Measurements from ENCODE around the gene VSNL1. TPM values are rescaled to one million over a fixed set of nuclear protein-coding genes. Genes with fewer than 3 reads are reported as not detected.

Gene VSNL1
- total RNA-seq, 1 experiment from 2014 or later, result 9.9 TPM

DNA sequence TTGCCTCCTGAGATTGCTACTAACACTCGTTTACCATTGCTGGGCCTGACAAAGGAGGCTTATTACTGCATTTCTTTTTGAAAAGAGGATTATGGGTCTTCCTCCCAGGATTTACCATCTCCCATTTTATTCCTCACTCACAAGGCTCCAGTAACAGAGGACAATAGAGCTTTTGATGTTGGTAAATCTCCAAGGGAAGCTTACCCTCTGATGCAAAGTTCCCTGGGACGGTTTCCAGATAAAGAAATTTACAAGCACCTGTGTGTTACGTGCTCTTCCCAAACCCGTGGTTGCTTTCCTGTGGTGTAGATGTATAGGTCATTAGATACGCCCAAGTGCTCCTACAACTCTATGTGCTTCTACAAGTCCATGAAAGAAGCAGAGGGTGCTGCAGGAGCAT is 17.1 kb downstream of the VSNL1 start:
- Histone ChIP-seq H2BK5ac (ENCODE audit: insufficient read length, low read length) (no peak overlapping the region), H2BK120ac (ENCODE audit: low read depth, low read length, poor library complexity, severe bottlenecking) (no peak overlapping the region), H3K27me3 (ENCODE audit: insufficient read depth, low read length) (no peaks in the 10 kb centered on the region), H2BK15ac (ENCODE audit: low read depth, low read length) (no peak overlapping the region), H4K5ac (ENCODE audit: insufficient read length, low read depth, low read length) (no peak overlapping the region), H3K9ac (ENCODE audit: extremely low read depth, insufficient read length, low read length) (no peak overlapping the region), H3K23me2 (ENCODE audit: insufficient read length, low read depth, low read length, poor library complexity, severe bottlenecking) (no peaks in the 10 kb centered on the region), H4K8ac (replicated peaks; ENCODE audit: insufficient read length, low read depth, low read length) (no peak overlapping the region), H2AFZ (ENCODE audit: low read length) (no peak overlapping the region), H3K56ac (ENCODE audit: insufficient read length, low read depth, low read length) (no peak overlapping the region), H3T11ph (ENCODE audit: low read length) (no peak overlapping the region), H3K14ac (ENCODE audit: insufficient read depth, low read length) (no peak overlapping the region; the same call in 1 of the 2 replicates), H3K79me1 (ENCODE audit: insufficient read depth, low read depth, low read length, poor library complexity, severe bottlenecking) (no peaks in the 10 kb centered on the region), H4K20me1 (ENCODE audit: control insufficient read depth, insufficient read depth, insufficient read length) (no peaks in the 10 kb centered on the region), H3K27ac (ENCODE audit: insufficient read length, low read depth, low read length) (peak overlapping the region; percentile 41), H3K23ac (ENCODE audit: insufficient read length, low read depth, low read length) (no peak overlapping the region), H3K18ac (ENCODE audit: insufficient read length, low read depth, low read length) (no peak overlapping the region), H2BK12ac (ENCODE audit: insufficient read length, low read depth, low read length) (no peak overlapping the region), H3K4me2 (ENCODE audit: insufficient read depth, insufficient read length, low read length) (peak overlapping the region; percentile 10), H4K91ac (ENCODE audit: insufficient read length, low read depth, low read length) (no peak overlapping the region), H2AK5ac (ENCODE audit: insufficient read length, low read length) (no peak overlapping the region), H3K4me1 (ENCODE audit: insufficient read depth, low read length) (peaks cover 19% of the 10 kb centered on the region), H3K9me3 (ENCODE audit: control insufficient read depth, low read depth, low read length) (no peaks in the 10 kb centered on the region), H3K4ac (ENCODE audit: low read depth, low read length) (no peak overlapping the region), H3K79me2 (ENCODE audit: insufficient read depth, low read length) (peaks cover 22% of the 10 kb centered on the region; the same call in 1 of the 2 replicates), H2BK20ac (ENCODE audit: low read depth, low read length, poor library complexity, severe bottlenecking) (no peak overlapping the region)
- H3K9me3 Mint-ChIP-seq, result no peaks in the 10 kb centered on the region
- H3K27ac Mint-ChIP-seq, result peak overlapping the region; percentile 9 to 95 (median 94)
- no CpG with 5 or more reads among the region's 5 CpGs for WGBS (ENCODE audit: extremely low coverage, insufficient read length, low lambda C conversion rate)
- 0 out of 7 replicates have a peak, but pooled peaks cover 0 to under 1% (median 0%) of the 10 kb centered on the region in 3 experiments for H3K36me3 Mint-ChIP-seq (ENCODE audit: insufficient read depth in 1 of 3, low read depth in 3 of 3)
- DNase-seq, result no peak
- H3K27me3 Mint-ChIP-seq (ENCODE audit: low read depth), result no peaks in the 10 kb centered on the region
- H3K4me1 Mint-ChIP-seq, result peaks cover 64 to 71% of the 10 kb centered on the region in 2 experiments
- H3K4me3 Mint-ChIP-seq, result peak overlapping the region; percentile 0 to 52; a peak in 4 of 5 replicates
- TF ChIP-seq, protein P1, sequence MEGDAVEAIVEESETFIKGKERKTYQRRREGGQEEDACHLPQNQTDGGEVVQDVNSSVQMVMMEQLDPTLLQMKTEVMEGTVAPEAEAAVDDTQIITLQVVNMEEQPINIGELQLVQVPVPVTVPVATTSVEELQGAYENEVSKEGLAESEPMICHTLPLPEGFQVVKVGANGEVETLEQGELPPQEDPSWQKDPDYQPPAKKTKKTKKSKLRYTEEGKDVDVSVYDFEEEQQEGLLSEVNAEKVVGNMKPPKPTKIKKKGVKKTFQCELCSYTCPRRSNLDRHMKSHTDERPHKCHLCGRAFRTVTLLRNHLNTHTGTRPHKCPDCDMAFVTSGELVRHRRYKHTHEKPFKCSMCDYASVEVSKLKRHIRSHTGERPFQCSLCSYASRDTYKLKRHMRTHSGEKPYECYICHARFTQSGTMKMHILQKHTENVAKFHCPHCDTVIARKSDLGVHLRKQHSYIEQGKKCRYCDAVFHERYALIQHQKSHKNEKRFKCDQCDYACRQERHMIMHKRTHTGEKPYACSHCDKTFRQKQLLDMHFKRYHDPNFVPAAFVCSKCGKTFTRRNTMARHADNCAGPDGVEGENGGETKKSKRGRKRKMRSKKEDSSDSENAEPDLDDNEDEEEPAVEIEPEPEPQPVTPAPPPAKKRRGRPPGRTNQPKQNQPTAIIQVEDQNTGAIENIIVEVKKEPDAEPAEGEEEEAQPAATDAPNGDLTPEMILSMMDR (conservative IDR thresholded peaks at IDR 0.05), result no peak
